Stimulated activated CD4-positive, alpha-beta T cell treated with anti-CD3 and anti-CD28 coated beads, Interleukin-4, amount 100 ng/mL, for 48 hours (primary cell): ENCODE data around the gene SIGLEC15.
"Not testable (repeated sequence)": the region's sequence is repeated elsewhere in the genome, so short reads cannot be mapped to it uniquely, and the experiment has no call there.

Experiments used
- DNase-seq, 2 donors: peaks; one replicate each; pipeline ENCODE4 v3.0.0-alpha.2; 2020; ENCODE audit warnings: low read depth in 2 of 2

SIGLEC15 gene

DNA sequence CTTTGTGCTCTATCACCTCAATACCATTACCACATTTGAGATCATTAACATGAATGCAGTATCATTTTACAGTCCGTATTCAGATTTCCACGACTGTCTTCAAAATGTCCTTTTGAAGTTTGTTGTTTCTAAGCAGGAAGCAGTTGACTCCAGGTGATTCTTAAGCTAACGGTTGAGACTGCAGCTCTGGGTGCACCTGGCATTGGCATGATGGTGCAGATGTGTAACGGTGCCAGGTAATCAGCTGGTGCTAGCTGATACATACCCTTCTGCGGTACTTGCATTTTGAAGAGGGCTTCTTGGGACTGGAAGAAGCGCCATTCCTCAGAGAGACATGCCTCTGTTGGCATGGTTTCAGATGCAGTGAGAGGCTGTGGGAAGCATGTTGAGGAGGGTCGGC, 19.5 kb downstream of the SIGLEC15 start:
- no peak for DNase-seq

DNA sequence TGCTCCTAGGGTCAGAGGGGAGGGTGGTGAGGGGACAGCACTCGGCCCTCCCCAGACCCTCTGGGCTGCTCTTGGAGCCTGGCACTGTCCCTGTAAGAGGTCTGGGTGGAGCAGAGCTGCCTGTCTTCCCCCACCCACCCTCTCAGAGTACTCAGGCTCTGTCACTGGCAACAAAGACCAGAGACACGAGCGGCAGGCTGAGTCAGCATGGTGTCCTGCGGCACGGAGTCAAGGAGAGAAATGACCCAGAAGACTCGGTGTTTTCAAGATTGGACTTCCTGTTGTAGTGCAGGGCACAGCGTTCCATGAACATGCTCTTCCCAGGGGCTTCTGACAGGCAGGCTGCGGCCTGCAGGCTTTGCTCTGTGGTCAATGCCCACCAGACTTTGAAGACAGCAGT, 19.9 kb downstream of the SIGLEC15 start:
- no peak for DNase-seq

DNA sequence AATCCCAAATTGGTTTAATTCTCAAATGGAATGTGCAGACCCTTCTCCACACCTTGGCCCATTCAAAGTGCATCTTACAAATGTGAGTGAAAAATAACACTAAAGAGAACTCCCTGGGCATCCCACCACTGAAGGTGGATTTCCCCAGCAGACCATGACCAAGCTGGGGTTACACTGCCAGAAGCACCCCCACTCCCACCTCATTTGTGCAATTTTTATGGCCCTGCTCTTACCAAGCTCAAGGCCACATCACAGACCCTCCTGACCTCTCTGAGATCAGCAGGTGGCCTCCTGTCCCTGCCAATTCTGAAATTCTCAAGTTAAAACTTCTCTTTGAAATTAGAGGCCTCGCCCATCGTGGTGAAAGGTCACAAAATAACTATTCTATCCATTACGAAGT, 21.6 kb downstream of the SIGLEC15 start:
- no peak for DNase-seq

DNA sequence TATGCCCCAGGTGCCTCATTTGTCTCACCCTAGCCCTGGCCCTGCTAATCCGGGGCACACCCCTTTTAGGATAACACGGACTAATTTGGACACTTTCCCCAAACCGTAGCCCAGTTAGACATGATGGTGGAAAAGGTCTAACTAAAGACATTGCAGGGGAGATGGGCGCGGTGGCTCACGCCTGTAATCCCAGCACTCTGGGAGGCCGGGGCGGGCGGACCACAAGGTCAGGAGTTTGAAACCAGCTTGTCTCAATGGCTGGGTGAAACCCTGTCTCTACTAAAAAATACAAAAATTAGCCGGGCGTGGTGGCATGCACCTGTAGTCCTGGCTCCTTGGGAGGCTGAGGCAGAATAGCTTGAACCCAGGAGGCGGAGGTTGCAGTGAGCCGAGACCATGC, 23.2 kb downstream of the SIGLEC15 start:
- DNase-seq = not testable (repeated sequence)

DNA sequence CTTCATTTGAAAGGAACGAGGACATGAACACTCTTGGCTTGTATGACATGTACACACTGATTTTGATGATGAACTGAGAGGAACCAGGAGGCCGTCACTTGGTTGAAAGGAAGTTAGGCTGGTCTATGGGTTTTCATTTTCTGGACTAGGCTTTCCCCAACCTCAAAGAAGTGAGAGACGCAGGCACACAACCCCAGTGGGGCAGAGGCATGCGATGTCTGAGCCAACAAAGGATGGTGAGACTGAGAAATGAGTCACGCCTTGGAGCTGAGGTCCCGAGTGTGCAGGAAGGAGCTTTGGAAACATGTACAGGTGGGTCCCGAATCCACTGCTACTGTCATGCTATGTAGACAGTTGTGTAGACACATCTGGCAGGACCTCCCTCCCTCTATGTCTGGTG, 24.1 kb downstream of the SIGLEC15 start:
- no peak for DNase-seq

DNA sequence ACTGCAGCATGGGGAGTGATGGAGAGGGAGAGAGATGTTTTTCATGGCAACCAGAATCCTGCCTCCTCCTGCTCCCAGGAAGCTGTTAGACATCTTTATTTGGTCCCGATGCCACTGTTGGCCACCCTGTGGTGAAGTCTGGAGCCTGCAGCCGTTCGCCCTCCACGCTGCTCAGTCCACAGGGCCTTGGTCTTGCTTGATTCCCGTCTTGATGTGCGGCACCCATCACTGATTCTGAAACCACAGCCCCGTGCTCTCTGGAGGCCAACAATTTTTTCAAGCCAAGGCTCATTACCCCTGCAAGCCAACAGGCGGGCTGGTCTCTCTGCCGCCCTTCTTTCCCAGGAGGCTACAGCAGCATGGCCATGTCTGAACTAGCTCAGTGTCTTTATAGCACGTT, 24.5 kb downstream of the SIGLEC15 start:
- DNase-seq = no peak

DNA sequence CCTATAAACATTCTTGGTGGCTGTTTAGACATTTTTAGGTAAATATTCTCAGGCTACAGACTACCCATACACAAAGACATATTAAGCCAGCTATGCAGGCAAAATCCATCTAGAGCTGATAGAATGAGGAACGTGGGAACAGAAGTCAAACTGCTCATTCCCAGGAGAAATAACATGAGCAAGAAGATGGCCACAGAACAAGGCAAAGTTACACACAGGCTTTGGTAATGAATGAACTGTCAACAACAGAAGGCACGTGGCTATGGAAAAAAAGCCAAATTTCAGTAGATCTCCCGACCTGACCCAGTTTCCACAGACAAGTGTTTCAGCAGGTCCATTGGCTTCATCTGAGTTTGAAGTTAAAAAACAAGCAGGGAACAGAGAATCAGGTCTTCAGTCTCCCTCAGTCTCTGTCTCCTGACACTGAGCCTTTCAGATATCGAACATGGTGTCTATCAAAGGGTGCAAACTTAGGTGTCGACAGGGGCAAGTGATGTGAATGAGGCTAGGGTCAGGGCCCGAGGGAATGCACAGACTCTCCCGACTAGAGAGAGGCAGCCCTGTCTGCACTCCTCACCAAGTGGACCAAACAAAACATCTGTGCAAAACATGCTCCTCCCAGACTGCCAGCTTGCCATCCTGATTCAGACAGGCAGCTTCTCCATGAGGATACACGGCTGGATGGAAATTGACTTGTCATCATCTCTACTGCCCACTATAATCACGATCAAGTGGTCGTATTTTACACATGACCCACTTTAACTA, 25.9 kb downstream of the SIGLEC15 start:
- DNase-seq = no peak

DNA sequence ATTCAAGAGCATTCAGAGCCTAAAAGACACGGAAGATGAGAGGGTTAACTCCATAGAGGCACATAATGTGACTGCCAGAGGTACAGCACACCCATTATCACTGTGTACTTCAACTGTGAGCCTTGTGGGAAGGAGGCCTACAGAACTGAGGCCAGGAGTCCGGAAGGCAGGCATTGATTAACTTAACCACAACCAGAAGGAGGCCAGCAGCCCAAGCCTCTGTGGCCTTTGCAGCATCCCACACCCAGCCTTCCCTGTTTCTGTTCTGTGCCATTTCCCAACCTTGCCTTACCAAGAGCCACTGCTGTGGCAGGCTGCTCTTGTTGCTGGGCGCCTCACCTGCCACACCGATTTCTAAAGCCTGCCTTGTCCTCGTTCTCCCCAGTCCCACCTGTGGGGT, 27.2 kb downstream of the SIGLEC15 start:
- DNase-seq = no peak

DNA sequence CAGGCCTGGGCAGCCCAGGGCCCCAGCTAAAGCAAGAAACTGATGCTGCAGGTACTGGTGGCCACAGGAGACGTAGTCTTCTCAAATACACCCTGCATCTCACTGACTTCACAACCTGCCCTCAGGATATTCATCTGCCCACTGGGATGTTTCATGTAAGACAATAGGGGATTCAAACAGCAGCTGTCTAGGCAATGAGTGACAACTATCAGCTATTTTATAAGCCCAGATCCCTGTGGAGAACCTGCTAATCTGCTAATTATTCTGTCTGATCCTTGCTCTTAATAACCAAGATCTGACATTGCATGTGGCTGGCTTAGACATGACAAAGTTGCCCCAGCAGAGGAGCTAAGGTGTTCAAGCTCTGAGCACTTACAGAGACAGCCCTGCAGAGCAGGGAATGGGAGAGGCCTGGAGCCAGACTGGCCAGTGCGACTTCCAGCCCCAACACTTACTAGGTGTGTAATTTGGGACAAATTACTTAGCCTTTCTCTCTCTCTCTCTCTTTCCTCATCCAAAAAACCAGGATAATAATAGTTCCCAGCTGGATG, 28.6 kb downstream of the SIGLEC15 start:
- no peak for DNase-seq

DNA sequence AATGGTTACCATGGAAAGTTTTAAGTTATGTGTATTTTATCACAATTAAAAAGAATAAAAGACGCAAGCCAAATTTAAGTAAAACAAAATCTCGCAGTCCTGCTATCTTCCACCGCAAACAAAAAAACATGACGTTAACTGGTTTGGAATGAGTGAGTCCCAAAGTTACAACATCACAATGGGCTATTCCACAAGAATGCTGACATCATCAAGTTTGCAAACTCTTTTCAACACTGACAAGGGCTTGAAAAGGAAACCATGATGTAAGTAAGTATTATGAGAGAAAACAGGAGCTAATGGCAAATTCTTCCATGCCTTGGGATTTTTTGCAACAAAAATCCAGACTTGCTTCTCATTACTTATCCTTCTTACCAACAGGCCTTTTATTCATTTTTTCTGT, 31.1 kb downstream of the SIGLEC15 start:
- DNase-seq = no peak

DNA sequence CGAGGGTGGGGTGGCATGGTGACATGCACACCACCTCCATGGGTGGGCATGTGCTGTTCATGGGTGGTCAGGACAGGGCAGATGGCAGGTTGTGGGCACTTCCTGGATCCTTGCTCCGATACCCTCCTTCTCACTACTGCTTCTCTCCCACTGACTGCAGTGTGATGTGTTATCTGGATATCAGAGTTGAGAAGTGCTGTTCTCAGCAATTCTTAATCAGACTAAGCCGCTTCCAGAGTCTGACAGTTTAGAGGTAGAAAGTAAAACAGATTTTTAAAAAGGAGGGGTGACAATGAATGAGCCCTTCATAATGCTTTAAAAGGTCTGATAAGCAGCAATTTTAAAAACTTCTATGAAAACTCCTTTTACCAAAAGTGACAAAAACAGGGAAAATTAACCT, 33.9 kb downstream of the SIGLEC15 start:
- DNase-seq = no peak

DNA sequence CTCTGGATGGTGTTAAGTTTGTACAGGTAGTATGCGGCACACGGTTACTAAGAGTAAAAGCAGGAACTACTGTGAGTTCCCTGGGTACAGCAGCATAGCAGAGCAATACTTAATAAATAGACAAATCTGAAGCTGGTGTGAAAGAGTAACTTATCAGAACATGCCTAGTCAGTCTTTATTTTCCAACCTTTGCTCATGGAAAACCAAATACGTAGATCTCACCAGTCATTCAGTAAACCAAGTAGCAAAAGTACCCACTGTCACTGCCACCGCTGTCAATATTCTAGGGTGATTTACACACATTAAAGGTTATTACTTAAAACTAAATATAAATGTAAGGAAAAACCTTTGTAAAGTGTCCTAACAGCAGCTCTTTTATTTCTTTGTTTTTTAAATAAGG, 35.0 kb downstream of the SIGLEC15 start:
- DNase-seq = no peak

DNA sequence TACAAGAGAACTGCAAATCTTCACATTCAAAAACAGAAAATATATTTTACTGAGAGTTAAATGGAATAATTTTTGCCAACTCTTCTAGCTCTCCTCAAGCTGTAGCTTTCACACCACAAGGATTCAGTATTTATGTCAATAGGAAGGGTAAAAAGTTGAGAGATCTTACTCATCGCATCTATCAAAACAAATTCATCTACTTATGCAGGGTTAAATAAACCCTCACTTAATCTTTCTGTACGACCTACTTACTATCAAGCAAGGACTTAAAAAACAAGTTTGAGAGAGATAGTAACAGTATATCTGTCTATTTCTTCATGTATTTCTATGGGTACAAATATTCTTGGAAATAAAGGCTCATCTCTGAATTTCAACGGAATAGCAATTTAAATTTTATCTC, 35.5 kb downstream of the SIGLEC15 start:
- DNase-seq = no peak

DNA sequence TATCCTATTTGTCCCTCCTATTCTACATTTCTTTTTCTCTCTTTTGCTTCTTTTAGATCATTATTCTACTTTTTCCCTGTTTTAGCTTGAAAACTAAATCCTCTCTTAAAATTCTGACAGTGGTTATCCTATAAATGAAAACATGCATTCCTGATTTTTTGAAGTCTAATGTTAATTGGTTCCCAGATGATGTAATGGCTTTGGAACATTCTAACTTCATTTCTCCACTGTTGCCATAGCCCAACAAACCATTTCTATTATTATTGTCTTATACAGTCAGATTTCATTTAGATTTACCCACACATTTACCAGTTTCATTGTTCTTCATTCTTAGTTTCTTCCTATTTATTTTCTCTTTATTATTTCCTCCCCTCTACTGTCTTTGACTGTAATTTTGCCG, 36.5 kb downstream of the SIGLEC15 start:
- no peak for DNase-seq

DNA sequence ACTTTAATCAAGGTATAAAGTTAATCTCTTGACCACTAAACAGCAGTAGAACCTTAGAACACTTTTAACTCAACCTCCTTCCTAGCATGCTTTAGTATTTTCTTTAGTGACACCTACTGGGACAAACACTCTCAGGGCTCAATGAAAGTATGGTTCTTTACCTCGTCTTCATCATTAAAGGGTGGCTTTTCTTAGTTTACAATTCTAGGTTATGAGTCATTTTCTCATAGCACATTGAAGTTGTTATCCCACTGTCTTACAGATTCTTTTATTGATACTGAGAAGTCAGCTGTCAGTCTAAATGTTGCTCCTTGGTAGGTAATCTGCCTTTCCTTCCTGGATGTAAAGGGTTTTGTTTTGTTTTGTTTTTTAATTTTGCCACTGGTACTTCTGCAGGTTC, 38.0 kb downstream of the SIGLEC15 start:
- DNase-seq = no peak

DNA sequence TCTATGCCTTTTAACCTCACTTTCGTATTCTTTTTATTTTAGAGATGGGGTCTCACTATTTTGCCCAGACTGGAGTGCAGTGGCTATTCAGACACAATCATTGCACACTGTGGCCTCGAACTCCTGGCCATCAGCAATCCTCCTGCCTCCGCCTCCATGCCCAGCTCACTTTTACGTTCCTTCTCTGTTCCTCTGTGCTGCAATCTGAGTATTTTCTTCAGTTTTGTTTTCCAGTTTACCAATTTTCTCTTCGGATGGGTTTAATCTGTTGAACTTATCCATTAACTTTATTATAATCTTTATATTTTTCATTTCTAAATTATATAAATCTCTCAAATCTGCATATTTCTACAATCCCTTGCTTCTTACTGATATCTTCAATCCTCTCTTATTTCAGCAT, 38.6 kb downstream of the SIGLEC15 start:
- DNase-seq = no peak

DNA sequence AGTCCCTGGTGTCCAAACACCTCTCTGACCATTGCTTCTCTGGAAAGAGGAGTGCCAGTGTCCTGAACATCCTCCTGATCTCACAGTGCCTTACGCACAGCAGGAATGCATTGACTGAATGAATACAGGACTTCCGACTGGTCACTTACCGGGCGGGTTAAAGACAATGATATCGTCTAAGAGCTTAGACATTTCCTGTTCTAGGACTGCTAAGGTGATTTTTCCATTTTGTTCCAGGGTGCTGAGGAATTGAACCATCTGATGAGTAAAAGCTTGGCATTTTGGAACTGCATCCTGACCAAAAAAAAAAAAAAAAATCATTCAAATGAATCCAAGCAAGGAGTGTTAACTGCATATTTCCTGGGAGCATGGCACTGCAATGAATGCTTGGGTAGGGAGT, 40.0 kb downstream of the SIGLEC15 start:
- no peak for DNase-seq

DNA sequence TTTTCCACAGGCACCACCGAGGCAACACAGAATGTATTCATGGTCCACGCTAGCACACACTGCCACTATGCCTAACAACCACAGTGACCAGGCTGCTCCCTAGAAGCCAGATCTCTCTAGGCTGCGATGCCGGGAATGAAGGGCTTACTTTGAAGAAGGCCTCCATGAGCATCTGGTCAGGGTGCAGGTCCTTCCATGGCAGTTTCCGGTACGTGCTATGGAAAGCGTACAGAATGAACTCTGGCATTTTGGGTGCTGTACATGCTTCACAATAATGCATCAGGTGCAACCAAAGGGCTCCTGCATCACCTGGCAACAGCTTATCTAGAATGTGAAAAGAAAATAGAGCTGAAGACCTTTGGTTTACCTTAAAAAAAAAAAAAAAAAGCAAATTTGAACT, 44.9 kb downstream of the SIGLEC15 start:
- no peak for DNase-seq

DNA sequence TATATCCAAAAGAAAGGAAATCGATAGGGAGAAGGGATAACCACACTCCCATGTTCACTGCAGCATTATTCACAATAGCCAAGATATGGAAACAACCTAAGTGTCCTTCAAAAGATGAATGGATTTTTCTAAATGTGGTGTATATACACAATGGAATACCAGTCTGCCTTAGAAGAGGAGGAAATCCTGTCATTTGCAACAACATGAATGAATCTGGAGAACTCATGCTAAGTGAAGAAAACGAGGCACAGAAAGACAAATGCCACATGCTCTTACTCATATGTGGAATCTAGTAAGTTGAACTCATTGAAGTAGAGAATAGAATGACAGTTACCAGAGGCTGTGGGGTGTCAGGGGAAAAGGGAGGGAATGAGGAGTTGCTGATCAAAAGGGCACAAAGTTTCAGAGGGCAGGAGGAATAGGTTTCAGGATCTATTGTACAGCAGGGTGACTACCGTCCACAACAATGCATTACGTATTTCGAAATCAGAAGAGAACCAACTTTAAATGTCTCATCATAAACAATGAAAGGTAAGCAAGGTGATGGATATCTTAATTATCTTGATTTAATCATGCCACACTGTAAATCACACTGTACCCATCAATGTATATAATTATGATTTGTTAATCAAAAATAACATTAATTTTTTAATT, 46.1 kb downstream of the SIGLEC15 start:
- DNase-seq = no peak

DNA sequence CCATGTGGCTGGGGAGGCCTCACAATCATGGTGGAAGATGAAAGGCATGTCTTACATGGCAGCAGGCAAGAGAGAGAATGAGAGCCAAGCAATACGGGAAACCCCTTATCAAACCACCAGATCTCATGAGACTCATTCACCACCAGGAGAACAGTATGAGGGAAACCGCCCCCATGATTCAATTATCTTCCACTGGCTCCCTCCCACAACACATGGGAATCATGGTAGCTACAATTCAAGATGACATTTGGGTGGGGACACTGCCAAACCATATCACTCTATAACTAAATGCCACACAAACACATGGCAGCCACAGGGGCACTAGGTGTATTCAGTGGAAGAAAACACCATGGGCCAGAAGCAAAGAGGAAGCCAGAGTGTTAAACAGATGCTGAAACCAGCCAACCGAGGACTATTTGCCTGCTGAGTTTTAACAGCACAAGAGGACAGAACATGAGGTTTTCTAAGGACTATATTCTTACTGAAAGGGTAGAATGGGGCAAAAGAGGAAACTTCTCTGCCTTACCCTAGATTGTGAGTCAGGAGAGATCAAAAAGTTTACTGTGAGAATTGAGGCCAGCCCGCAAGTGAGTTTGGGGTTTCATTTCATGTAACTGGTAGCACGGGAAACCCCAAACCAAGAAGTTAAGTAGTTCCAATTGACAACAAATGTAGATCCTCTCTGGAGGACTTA, 49.2 kb downstream of the SIGLEC15 start:
- DNase-seq = peak; percentile 27 to 42

DNA sequence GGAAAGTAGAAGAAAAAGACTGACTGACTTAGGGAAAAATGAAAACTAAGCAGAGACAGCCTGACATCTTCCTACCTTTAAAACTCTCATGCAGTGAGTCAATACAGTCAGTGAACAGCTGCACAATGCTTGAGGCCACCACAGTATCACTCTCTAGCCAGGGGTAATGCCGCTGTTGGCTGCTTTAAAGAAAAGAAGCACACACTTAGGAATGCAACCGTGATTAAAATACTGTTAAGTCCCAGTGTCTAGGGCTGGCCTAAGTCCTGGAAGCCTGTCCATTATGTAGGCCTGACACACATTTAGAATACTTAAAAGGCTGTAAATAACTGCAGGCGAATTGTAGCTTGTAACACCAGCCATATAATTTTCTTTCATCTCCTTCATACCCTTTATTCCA, 50.7 kb downstream of the SIGLEC15 start:
- no peak for DNase-seq

DNA sequence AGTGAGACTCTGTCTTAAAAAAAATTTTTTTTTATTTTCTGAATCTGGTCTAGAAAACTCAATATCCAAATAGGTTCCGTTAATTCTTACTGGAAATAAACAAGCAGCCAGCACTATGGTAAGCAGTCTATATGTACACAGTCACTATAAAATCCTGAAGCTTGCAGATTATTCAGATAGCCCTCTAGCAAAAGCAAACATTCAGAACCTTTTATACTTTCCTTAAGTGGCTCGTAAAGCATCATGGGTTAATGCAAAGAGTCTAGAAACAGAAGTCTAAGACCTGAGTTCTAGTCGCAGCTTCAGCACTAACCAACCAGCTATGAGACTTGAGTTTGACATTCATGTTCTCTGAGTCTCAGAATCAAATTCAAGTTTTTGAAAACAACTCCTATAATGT, 51.9 kb downstream of the SIGLEC15 start:
- DNase-seq = no peak
